ENCODE results near the gene RAPGEF3.

The RAPGEF3 gene

DNA sequence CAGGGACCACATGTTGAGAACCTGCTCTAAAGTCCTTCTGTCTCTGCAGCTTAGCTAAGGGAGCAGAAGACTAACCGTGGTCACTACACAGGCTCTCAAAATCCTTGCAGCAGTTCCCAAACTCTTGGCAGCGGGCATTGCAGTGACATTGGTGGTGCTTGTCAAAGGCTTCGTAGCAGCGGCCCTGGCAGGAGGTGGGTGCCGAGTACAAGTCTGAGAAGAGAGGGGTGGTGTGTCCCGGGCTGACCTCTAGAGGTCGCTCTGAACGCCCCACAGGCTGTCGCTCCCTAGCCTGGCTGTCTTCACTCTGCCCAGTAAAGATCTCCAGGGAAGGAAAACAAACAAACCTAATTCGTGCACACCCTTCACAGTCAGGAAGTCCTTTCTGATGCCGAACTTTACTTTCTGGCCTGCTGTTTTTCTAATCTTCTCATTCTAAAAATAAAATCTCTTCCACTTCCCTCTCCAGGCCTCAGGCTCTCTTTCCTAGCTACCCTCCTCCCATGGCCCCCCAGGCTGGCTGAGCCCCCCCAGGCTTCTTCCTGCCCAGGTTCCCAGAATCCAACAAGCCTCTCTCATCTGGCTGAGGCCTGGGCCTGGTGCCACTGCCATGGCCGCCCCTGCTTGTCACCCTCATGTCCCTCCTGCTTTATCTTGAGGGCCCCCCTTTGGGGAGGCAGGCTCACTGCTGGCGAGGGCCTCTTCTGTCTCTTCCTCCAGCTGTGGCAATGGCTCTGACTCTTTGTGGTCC lies 41.1 kb downstream of the RAPGEF3 start:
- peak; percentile 59 for DNase-seq

DNA sequence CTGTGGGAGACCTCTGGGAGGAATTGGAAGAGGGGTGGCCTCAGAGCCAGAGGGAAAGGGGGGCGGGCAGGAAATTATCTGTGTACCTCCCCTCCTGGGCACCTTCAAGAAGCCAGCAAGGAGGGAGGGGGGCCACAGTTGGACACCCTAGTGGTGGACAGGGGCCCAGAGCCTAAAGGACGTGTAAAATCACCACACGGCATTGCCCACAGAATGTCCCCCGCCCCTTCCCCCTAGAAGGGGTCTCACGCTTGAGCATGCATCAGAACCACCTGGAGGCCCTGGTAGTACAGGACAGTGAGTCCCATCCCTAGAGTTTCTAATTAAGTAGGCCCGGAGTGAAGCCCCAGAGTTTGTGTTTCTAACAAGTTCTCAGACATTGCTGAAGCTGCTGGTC lies 41.6 kb downstream of the RAPGEF3 start:
- DNase-seq: no peak

DNA sequence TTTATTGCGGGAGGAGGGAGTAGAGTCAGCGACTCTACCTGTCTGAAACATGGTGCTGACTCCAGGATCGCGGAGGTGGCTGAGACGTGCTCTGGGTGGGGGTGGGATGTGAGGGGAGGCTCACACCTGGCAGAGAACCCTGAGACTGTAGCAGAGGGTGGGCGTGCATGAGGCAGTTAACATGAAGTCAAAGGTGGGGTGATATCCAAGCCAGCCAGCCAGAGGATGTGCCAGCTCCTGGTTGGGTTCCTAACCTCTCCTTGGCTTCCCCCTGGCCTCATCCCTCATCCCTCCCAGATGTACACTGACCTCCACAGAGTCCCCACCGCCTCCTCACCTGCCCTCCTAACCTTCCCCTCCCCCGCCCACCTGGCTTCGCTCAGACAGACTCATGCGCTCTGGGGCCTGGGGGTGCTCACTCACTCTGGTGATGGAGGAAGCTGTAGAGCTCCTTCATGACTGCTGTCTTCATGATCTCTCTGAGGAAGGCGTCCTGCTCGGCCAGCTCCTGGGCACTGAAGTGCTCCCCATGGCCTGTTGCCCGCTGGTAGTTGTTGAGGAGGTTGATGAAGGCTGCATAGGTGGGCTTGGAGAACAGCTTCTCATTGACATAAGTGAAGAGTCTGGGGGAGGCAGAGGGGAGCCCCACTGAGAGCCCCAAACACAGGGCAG lies 42.7 kb downstream of the RAPGEF3 start:
- DNase-seq: no peak

DNA sequence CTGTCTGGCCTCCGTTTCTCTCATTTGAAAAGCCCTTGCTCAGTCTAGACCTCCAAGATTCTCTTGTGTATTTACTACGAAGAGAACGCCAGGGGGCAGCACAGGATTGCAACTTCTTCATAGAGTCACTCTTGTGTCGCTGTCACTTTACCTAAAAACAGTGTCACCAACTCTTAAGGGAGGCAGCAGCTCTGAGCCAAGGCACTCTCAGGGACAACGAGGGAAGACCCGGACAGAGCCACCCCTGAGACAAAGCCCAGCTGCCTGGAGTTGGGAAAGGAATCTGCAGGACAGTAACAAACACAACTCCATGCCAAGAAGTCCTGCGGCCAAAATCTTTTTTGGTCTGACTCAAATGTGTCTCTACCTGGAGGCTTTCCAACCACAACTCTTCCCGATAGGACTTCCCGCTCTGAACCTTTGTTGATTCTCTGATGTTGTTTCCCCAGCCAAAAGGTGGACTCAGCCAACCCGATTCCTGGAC lies 43.2 kb downstream of the RAPGEF3 start:
- DNase-seq: peak; percentile 83

DNA sequence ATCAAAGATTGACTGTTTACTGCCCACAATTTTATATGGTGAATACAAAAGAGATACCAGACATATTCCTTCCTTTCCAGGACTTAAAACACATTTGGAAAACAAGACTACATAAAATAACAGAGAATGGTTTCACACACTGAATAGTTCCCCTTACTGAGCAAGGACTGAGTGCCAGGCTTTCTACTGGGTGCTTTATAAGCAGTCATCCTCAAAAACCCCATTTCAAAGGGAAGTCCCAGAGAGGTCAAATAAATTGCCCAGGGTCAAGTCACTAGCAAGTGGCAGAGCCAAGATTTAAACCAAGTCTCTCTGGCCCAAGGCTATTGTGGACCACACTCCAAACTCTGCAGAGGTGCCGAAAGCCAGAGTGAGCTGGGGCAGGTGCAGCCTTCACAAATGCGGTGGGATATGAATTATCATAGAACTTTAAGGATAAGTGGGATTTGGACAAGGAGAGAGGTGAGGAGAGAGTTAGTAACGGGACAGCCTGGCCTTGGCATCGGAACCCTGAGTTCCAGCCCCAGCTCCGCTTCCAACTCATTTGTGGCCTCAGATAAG lies 43.8 kb downstream of the RAPGEF3 start:
- no peak for DNase-seq

DNA sequence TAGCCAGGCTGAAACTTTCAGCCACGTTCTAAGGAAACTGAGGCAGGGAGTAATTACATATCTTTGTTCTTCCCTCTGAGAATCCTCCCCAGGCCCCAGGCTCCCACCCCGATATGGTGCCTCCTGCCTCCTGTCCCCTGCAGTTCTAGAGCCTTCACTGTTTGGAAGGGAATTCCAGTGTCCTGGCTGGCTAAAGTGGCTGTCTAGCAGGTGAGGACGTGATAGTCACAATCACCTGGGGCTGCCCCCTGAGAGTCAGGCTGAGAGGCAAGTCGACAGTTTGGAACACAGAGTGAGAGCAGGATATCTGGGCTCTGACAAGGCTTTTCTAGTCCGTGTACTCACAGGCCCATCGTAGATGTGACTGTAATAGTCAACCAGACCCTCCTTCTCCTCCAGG lies 46.5 kb downstream of the RAPGEF3 start:
- DNase-seq: no peak

DNA sequence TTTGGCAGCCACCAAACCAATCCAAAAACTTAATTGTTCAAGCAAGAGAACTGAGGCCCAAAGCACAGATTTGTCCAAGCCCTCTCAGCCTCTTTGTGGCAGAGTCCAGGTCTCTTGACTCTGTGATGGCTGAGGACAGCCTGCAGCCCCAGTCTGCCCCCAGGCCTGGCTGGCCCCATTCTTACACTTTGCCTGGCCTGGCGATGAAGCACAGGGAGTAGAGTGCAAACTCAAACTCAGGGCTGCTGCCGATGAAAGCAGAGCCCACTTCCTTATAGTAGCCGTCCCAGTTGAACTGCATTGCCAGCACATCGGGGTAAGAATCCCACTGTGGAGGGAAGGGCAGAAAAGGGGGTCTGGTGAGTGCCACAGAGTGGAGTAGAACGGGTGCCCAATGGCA lies 47.2 kb downstream of the RAPGEF3 start:
- no peak for DNase-seq

DNA sequence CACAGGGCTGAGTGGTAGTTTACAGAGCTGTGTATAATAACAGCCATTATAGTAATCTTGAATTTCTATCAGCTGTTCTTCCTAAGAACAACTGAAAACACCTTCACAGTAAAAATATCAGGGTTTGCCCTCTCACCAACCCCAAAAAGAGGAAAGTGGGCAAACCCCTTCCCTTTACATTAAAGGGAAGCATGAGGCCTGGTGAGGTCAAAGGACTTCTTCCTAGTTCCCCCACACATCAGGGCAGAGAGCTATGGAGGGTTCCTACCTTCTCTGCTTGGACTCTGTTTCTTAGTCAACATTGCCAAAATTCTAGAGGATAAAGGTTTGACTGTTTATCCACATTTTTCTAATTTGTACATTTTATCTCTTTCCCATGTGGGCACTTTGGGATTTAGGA lies 48.4 kb downstream of the RAPGEF3 start:
- no peak for DNase-seq

DNA sequence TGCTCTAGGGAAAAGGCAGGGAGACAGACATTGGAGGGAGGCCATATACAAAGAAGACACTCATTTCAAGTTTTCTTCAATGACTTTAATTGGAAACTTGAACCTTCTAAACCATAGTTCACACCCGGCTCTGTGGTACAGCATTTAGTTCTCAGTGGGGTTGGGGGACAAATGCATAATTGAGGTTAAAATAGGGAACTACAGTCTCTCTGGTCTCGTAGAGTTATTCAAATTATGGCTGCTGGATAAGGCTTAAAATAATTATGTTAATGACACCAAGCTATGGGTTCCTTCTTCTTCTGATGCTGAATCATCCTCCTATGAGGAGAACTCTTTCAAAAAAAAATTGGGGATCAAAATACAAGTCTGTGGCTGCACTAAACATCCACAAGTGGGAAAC lies 49.0 kb downstream of the RAPGEF3 start:
- no peak for DNase-seq

DNA sequence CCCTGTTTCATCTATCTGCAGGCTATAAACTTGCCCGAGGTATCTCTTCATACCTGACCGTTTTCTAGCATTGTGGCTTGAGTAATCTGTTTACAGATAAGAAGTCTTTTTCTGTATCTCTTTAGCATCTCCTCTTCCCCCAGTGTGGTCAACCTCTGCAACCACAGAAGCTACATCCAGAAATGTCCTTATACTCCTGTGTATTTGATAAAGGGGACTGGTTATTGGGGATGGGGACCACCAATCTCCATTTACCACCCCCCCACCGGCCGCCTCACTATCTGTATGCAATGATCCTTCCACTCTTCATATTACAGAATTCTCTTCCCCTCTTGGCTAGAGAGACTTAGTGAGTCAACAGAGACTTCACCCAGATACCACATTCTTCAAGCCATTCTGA lies 49.4 kb downstream of the RAPGEF3 start:
- DNase-seq: no peak

DNA sequence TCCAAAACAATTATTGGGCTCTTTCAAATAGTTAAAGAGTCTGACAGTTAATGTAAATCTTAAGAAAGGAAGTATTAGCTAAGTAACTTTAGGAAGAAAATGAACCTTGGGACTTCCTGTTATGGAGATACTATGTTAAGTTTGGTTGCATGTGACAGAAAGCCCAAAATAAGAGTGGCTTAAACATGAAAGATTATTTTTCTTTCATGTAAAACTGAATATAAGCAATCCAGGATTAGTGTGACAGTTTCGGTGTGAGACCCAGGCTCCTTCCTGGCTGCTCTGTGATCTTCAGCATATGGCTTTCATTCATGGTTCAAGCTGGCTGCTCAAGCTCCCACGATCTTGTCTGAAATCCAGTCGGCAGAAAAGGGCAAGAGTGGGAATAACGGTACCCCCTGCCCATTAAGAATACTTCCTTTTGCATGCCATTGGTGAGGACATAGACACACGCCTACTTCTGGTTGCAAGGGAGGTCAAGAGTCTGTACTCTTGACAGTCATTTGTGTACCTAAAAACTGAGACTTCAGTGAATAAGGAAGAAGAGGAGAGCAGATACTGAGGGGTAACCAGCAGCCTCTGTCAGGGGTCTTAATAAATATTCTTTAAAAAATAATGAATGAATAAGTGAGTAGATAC lies 50.7 kb downstream of the RAPGEF3 start:
- no peak for DNase-seq

DNA sequence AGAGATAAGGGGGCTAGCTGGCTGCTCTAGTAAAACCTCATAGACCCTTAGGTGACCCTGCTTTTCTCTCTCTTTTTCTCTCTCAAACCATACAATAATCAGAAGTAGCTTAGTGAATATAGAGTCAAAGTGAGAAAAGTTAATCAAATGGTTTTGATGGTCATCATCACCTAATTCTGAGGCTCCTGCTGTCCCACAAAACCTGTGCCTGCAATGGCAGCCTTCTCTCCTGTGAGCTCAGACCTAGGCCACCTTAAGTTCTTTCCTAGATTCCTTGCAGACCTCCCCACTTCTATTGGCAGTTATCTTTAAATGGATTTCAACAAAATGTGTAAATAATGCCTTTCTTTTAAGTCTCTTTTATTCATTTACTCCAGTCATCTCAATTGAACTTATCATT lies 51.3 kb downstream of the RAPGEF3 start:
- no peak for DNase-seq

DNA sequence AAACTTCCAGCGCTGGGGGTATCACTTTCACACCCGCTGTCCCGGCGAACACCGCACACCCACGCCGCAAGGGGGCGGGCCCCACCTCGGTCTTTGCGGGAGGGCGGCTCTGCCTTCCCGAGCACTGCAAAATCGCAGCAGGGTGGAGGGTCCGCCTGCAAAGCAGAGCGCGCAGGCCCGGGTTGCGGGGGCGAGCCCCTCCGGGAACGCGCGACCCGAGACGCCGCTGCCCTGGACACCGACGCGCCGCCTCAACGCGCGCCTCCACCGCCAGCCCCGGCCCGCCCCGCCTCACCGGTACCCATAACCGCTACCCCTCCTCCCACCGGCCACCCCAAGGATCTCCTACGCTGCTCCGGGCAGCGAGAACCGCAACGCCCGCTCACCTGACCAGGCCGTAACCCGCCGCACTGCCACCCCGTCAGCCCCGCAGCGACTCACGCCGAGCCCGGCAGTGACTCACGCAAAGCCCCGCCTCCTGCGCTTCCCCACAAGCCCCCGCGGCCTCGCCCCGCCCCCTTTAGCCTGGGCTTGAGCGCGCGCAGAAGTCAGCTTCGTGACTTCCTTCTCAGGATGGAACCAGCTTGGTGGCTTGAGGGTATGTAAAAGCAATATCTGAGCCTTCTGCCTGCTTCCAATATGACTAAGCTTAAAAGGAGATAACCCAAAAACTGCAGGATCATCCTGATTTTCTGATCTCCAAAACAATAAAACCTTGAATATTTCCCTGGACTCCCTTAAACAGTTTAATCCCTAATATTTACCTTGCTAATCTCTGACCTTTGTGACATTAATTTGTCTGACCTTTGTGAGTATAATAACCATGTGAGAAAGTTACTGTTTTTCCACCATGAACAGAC lies 52.9 kb downstream of the RAPGEF3 start, which contains the start of gene RPAP3:
TSS of gene RPAP3 (minus strand) at position 465 of the 860 bp plus-strand sequence. CDS start 3,190 bp downstream, outside the sequence.
- peak; percentile 95 for DNase-seq

DNA sequence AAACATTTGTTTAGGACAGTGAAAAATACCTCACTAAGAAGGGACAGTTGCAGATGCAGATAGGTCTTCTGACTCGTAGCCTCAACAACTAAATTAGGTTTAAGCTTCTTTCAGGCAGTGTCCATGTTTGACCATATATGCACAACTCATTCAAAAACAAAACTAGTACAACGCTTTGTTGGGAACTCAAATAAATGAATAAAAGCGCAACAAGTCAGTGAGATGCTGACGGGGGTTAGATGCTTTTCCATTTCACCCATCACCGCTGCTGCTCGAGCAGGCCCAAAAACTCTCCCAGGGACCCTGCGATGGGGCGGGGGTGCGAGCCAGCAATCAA lies 53.5 kb downstream of the RAPGEF3 start:
- no peak for DNase-seq

DNA sequence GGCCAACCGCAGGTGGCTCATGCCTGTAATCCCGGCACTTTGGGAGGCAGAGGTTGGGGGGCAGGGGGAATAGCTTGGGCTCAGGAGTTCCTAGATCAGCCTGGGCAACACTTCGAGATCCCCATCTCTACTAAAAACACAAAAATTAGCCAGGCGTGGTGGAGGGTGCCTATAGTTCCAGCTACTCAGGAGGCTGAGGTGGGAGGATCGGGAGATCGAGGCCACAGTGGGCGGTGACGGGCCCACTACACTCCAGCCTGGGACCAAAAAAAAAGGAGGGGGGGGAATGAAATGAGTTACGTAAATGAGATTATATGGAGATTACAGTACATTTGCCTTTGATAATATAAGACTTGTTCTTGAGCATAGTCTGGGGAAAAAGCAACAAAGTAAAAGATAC lies 54.0 kb downstream of the RAPGEF3 start:
- DNase-seq: no peak

DNA sequence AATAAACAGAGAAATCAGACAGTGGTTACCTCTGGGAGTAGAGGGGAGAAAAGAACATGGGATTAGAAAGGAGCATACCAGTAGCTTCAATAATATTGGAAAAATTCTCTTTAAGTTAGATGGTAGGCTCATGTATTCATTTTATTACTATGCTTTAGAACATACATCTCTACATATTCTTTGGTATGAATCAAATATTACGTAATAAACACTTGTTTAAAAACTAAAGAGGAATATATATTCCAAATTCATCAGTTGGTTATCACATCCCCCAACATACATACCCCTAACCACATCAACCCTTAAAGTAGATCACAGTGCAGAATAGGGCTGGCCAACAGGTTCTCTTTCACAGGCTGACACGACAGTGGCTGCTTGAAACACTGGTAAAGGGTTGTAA lies 58.4 kb downstream of the RAPGEF3 start:
- DNase-seq: no peak

DNA sequence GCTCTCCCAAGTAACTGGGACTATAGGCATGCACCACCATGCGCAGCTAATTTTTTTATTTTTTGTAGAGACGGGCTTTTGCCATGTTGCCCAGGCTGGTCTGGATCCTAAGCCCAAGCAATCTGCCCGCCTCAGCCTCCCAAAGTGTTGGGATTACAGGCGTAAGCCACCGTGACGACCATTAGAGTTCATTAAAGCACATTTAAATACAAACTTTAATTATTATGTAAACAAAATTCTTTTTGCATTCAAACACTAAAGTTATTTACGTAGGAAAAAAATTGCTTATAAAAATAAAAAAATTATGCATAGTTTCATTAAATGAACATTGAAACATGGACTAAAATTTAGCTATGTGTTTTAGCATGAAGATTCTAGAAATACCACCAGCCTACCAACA lies 60.0 kb downstream of the RAPGEF3 start:
- no peak for DNase-seq

DNA sequence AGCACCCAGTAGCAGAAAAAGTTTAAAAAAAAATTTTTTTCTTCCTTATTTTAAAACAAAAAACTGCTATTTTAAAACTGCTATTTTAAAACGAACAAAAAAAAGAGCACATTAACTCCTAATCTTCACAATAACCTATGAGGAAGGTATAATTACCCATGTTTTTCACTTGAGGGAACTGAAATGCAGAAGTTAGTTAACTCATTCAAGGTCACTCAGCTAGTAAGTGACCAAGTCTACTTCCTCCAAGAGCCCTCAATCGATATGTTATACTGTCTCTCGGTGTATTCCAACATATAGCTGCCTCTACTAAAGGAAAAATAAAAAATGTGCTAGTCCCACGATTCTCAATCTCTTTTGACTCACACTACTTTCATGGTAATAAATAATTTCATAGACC lies 60.6 kb downstream of the RAPGEF3 start:
- DNase-seq: no peak

DNA sequence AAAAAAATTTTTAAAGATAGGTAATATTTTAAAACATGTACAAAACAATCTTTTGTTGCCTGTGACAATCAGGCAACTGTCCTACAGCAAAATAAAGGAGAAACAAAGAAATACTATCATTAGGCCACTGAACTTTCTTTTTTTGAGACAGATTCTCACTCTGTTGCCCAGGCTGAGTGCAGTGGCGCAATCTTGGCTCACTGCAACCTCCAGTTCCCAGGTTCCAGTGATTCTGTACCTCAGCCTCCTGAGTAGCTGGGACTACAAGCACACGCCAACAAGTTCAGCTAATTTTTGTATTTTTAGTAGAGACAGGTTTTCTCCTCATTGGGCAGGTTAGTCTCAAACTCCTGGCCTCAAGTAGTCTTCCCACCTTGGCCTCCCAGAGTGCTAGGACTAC lies 69.5 kb downstream of the RAPGEF3 start:
- DNase-seq: no peak

DNA sequence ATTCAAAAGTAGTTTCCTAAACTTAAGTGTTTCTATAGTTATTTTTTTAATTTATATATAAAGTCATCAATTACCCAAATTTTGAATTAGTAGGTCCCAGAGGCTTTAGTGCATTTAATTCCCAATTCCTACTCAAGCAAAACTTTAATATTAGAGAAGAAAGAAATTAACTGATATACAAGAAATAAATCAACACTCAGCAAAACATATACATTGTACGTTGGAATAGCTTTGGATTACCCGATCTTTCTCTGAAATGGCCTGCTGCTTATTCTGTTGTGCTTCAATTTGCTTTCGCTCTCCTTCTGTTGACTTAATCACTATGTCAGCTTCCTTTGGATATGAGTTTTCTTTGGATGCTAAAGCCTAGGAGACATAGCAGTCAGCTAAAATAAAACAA lies 71.0 kb downstream of the RAPGEF3 start:
- no peak for DNase-seq

DNA sequence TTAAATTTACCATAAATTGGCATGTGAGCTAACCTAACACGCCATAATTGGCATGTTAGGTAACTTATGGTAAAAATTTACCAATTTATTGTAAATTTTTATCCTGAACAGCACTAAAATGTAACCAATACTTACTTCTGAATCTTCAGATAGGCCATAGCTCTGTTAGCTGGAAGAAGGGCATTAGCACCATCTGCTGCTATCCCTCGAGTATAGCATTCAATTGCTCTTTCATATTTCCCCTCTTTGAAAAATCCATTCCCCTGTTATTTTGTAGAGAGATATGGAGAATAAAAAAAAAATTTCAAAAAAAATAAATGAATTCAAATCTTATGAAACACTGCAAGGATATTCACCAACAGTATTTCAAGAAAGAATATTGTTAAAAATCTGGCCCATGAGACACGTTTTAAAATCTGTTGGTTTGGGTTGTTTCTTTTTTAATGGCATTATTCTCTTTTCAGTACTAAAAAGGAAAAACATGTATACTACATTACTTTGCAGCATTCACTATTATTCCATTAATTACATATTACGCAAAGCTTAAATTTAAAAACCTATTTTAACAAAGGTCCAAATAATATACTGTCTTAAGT lies 71.9 kb downstream of the RAPGEF3 start:
- DNase-seq: peak; percentile 36

Data from CD4-positive, alpha-beta T cell treated with Interleukin-12 subunit alpha and Interleukin-12 subunit beta, for 1 hour (primary cell).